GM12874 (cell line): ENCODE data around the gene TXNDC9.

Experiments used
- TF ChIP-seq, protein P1 (sequence below): IDR thresholded peaks from 2 replicates; pipeline ENCODE4 v1.5.1; 2011; ENCODE audit warnings: low read depth, mild to moderate bottlenecking, control low read depth, low read length, moderate library complexity; ENCODE audit not compliant: insufficient read depth

The TXNDC9 gene

DNA sequence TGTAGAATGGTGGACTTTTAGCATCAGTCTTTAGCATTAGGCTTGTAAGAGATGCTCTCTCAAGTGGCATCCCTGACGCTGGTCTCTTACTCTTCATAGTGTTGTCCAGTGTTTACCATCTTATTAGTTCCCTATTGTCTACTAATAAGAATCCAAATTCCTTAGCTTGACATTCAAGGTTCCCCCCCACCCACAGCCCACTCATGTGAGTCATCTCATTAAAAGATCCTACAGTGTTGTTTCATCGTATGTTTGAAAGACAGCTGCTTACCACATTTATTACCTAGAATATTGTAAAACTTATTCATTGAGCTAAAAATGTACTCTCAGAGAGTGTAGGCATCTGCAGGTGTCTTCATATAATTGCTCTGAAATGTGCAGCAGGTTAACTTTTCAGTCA, 29.5 kb upstream of the TXNDC9 start:
- TF ChIP-seq, protein P1, sequence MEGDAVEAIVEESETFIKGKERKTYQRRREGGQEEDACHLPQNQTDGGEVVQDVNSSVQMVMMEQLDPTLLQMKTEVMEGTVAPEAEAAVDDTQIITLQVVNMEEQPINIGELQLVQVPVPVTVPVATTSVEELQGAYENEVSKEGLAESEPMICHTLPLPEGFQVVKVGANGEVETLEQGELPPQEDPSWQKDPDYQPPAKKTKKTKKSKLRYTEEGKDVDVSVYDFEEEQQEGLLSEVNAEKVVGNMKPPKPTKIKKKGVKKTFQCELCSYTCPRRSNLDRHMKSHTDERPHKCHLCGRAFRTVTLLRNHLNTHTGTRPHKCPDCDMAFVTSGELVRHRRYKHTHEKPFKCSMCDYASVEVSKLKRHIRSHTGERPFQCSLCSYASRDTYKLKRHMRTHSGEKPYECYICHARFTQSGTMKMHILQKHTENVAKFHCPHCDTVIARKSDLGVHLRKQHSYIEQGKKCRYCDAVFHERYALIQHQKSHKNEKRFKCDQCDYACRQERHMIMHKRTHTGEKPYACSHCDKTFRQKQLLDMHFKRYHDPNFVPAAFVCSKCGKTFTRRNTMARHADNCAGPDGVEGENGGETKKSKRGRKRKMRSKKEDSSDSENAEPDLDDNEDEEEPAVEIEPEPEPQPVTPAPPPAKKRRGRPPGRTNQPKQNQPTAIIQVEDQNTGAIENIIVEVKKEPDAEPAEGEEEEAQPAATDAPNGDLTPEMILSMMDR, result no peak

DNA sequence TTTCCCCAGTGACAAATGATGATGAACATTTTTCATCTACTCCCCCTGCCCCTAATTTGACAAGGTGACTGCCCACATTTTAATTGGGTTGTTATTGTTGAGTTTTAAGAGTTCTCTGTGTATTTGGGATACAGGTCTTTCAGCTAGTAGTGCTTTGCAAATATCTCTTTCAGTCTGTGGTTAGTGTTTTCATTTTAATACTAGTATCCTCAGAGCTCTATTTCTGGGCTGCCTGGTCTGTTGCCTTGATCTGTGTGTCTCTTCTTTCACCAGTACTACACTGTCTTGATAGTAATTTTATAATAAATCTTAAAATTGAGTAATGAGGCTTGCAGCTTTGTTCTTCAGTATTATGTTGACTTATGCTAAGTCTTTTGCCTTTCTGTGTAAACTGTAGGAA, 20.7 kb upstream of the TXNDC9 start:
- TF ChIP-seq, protein P1, result no peak

DNA sequence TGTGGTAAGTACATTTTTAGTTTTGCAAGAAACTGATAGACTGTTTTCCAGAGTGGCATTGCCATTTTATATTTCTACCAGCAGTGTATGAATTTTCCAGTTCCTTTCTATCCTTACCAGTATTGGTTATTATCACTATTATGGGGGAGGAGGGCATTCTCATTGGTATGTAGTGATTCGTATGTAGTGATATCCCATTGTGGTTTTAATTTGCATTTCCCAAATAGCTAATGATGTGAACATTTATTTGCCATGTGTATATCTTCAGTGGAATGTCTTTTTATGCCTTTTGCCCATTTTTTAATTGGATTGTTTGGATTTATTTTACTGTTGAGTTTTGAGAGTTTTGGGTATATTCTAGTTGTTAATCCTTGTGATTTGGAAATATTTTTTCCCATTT, 17.9 kb upstream of the TXNDC9 start:
- TF ChIP-seq, protein P1, result no peak

DNA sequence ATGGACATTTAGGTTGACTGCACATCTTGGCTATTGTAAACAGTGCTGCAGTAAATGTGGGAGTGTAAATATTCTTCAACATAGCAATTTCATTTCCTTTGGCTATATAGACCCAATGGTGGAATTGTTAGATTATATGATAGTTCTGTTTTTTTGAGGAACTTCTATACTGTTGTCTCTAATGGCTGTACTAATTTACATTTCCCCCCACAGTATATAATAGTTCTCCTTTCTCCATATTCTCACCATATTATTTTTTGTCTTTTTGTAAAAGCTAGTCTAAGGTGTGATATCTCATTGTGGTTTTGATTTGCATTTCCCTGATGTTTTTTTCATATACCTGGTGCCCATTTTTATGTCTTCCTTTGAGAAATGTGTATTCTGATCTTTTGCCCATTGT, 14.1 kb upstream of the TXNDC9 start:
- TF ChIP-seq, protein P1, result no peak

DNA sequence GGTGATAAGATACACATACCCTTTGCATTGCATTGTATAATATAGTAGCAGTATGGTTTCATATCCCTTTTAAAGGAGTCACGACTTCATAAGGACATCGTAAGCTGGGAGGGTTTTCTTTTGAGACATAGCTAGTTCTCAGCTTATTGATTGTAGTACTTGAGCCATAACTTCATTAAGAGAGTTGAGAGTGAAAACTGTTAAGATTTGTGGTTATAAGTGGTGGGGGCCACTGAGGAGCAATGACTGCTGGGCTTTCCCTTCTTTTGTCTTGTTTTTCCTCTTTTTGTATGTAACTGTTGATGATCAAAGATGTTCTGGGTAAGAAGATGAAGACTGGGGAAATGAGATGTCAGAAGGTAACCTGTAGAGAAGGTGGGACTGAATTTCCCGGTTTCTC, 12.0 kb upstream of the TXNDC9 start:
- TF ChIP-seq, protein P1, result no peak

DNA sequence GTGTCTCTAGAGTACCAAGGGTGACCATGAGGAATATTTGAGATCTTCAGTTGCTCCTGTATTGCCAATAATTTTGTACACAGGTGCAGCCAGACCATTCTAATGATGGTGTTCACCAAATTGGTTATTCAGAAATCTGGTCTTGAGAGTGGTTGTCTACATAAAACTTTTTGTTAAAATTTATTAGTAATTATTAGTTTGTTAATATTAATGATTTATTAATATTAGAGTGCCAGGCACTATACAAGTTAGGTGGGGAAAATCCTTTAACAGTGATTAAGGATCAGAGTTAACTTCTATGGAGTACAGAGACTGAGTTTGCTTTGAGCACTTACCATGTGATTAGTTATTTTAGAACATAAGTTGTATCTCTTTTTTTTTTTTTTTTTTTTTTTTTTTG, 10.1 kb upstream of the TXNDC9 start:
- TF ChIP-seq, protein P1, result no peak

DNA sequence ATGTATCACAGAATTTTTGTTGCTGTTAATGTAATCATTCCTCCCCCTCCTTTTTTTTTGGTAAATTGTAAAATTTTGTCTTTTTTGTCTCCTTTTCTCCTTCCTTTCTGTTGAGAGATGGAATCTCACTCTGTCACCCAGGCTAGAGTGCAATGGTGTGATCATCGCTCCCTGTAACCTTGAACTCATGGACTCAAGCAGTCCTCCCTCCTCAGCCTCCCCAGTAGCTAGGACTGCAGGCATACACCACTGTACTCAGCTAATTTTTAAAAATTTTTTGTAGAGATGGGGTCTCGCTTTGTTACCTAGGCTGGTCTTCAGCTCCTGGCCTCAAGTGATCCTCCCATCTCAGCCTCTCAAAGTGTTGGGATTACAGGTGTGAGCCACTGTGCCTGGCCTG, 6.4 kb upstream of the TXNDC9 start:
- TF ChIP-seq, protein P1, result no peak
